Trophoblast cell (in vitro differentiated cells and primary cell): Measurements from ENCODE around the gene HNRNPL.

Experiments
- DNase-seq, 2 donors: peaks; one replicate each; pipeline ENCODE4 v3.0.0-alpha.2; 2016
- H2AFZ ChIP-seq: 2 replicates; pipeline ENCODE4 v1.6.1; 2013; ENCODE audit warnings: low read length, moderate library complexity, mild to moderate bottlenecking; ENCODE audit not compliant: insufficient read depth, poor library complexity
- H2AK5ac ChIP-seq: 2 replicates; pipeline ENCODE4 v1.6.1; 2013; ENCODE audit warnings: mild to moderate bottlenecking, low read length
- H2BK120ac ChIP-seq: 2 replicates; pipeline ENCODE4 v1.6.1; 2013; ENCODE audit warnings: low read length, mild to moderate bottlenecking, moderate library complexity; ENCODE audit not compliant: insufficient read depth, poor library complexity
- H2BK12ac ChIP-seq: 2 replicates; pipeline ENCODE4 v1.6.1; 2013; ENCODE audit warnings: mild to moderate bottlenecking, low read length, moderate library complexity
- H2BK5ac ChIP-seq: 2 replicates; pipeline ENCODE4 v1.6.1; 2013; ENCODE audit warnings: low read length, low read depth, moderate library complexity, mild to moderate bottlenecking; ENCODE audit not compliant: poor library complexity
- H3K14ac ChIP-seq: 2 replicates; pipeline ENCODE4 v1.6.1; 2013; ENCODE audit warnings: mild to moderate bottlenecking, low read length
- H3K18ac ChIP-seq: 2 replicates; pipeline ENCODE4 v1.6.1; 2013; ENCODE audit warnings: mild to moderate bottlenecking, low read length
- H3K23ac ChIP-seq: 2 replicates; pipeline ENCODE4 v1.6.1; 2013; ENCODE audit warnings: low read length
- H3K27ac ChIP-seq: 2 replicates; pipeline ENCODE4 v1.5.1; 2013; ENCODE audit warnings: low read depth, mild to moderate bottlenecking, inconsistent platforms, low read length, moderate library complexity
- H3K27me3 ChIP-seq: 2 replicates; pipeline ENCODE4 v1.6.1; 2013; ENCODE audit warnings: inconsistent platforms, mild to moderate bottlenecking, low read length, moderate library complexity; ENCODE audit not compliant: insufficient read depth
- H3K36me3 ChIP-seq, 2 experiments: 1 replicate in 1 of 2; 2 replicates in 1 of 2; pipeline ENCODE4 v1.6.1; 2013; ENCODE audit warnings: low read length in 2 of 2, mild to moderate bottlenecking in 2 of 2, moderate library complexity in 1 of 2; ENCODE audit not compliant: insufficient read depth in 2 of 2, control insufficient read depth in 1 of 2
- H3K4ac ChIP-seq: 2 replicates; pipeline ENCODE4 v1.6.1; 2013; ENCODE audit warnings: low read depth, mild to moderate bottlenecking, low read length, moderate library complexity
- H3K4me1 ChIP-seq, 2 experiments: 1 replicate in 1 of 2; 2 replicates in 1 of 2; pipeline ENCODE4 v1.6.1; 2013; ENCODE audit warnings: low read length in 2 of 2, mild to moderate bottlenecking in 2 of 2, moderate library complexity in 1 of 2; ENCODE audit not compliant: insufficient read depth in 2 of 2, control insufficient read depth in 1 of 2
- H3K4me2 ChIP-seq: 2 replicates; pipeline ENCODE4 v1.6.1; 2013; ENCODE audit warnings: inconsistent platforms, mild to moderate bottlenecking, low read length, moderate library complexity
- H3K4me3 ChIP-seq: 2 replicates; pipeline ENCODE4 v1.5.1; 2013; ENCODE audit warnings: mild to moderate bottlenecking, low read depth, low read length, inconsistent platforms
- H3K79me1 ChIP-seq: one replicate; pipeline ENCODE4 v1.6.1; 2013; ENCODE audit warnings: low read length
- H3K79me2 ChIP-seq: 2 replicates; pipeline ENCODE4 v1.6.1; 2013; ENCODE audit warnings: low read length, mild to moderate bottlenecking; ENCODE audit not compliant: control insufficient read depth, insufficient read depth, poor library complexity
- H3K9ac ChIP-seq: 2 replicates; pipeline ENCODE4 v1.6.1; 2013; ENCODE audit warnings: mild to moderate bottlenecking, low read length
- H3K9me3 ChIP-seq: 2 replicates; pipeline ENCODE4 v1.6.1; 2013; ENCODE audit warnings: low read depth, mild to moderate bottlenecking, control low read depth, inconsistent platforms, low read length; ENCODE audit not compliant: insufficient read depth
- H4K12ac ChIP-seq: 2 replicates; pipeline ENCODE4 v1.6.1; 2013; ENCODE audit warnings: low read depth, mild to moderate bottlenecking, low read length, moderate library complexity
- H4K8ac ChIP-seq: 2 replicates; pipeline ENCODE4 v1.6.1; 2013; ENCODE audit warnings: low read depth, mild to moderate bottlenecking, low read length, moderate library complexity
- H4K91ac ChIP-seq: one replicate; pipeline ENCODE4 v1.6.1; 2013; ENCODE audit warnings: low read depth, mild to moderate bottlenecking, low read length, moderate library complexity
- WGBS: extraction: QIAGEN DNeasy Blood & Tissue Kit; methylation state at CpG from one replicate; pipeline ENCODE4 v1.1.7; 2013; ENCODE audit warnings: missing lambda C conversion rate; ENCODE audit not compliant: insufficient read length, insufficient coverage; ENCODE audit errors: extremely low coverage; 5-methylcytosine and 5-hydroxymethylcytosine counted together

The HNRNPL gene

GRCh38 chr19:38850976-38851621, 1.3 kb upstream of the HNRNPL start:
- Histone ChIP-seq H4K8ac (peak overlapping the region; percentile 78), H3K4me1 (peaks cover 19 to 20% of the 10 kb centered on the region in 2 experiments), H3K23ac (no peak overlapping the region), H4K91ac (peak overlapping the region; percentile 86), H2AK5ac (peak overlapping the region; percentile 65), H3K4me2 (peak overlapping the region; percentile 73), H3K79me2 (peaks cover 28% of the 10 kb centered on the region), H3K18ac (peak overlapping the region; percentile 28), H3K9ac (peak overlapping the region; percentile 34), H2BK5ac (peak overlapping the region; percentile 79), H2BK12ac (peak overlapping the region; percentile 72), H3K4ac (peak overlapping the region; percentile 46), H3K9me3 (peaks cover under 1% of the 10 kb centered on the region), H3K36me3 (peaks cover 17 to 20% of the 10 kb centered on the region in 2 experiments), H4K12ac (peak overlapping the region; percentile 37), H3K4me3 (peak overlapping the region; percentile 75), H3K27ac (peak overlapping the region; percentile 81), H3K79me1 (peaks cover 27% of the 10 kb centered on the region), H2BK120ac (peak overlapping the region; percentile 54), H3K14ac (peak overlapping the region; percentile 67), H2AFZ (peak overlapping the region; percentile 44), H3K27me3 (no peaks in the 10 kb centered on the region)
- DNase-seq, result no peak
- WGBS, result no CpG with 5 or more reads among the region's 40 CpGs

GRCh38 chr19:38850436-38850975, 720 bp upstream of the HNRNPL start:
- Histone ChIP-seq H4K12ac (peak overlapping the region; percentile 37), H3K4me2 (peak overlapping the region; percentile 73), H3K9ac (peak overlapping the region; percentile 34), H3K9me3 (no peaks in the 10 kb centered on the region), H3K4me3 (peak overlapping the region; percentile 45), H2AK5ac (peak overlapping the region; percentile 65), H3K79me1 (peaks cover 27% of the 10 kb centered on the region), H4K8ac (peak overlapping the region; percentile 78), H3K27me3 (no peaks in the 10 kb centered on the region), H3K4me1 (peaks cover 19 to 20% of the 10 kb centered on the region in 2 experiments), H3K36me3 (peaks cover 23 to 26% of the 10 kb centered on the region in 2 experiments), H3K23ac (no peak overlapping the region), H2AFZ (peak overlapping the region; percentile 38), H3K18ac (peak overlapping the region; percentile 28), H3K79me2 (peaks cover 28% of the 10 kb centered on the region), H3K27ac (peak overlapping the region; percentile 81), H4K91ac (peak overlapping the region; percentile 86), H3K14ac (peak overlapping the region; percentile 67), H2BK12ac (peak overlapping the region; percentile 63), H2BK120ac (peak overlapping the region; percentile 54), H3K4ac (peak overlapping the region; percentile 46), H2BK5ac (peak overlapping the region; percentile 28)
- peak in 1 of 2 donors; percentile 100 for DNase-seq
- no CpG with 5 or more reads among the region's 26 CpGs for WGBS

- H3K4ac ChIP-seq, result peak overlapping the region; percentile 99
- no peak overlapping the region for H3K23ac ChIP-seq
- peaks cover 35 to 38% of the 10 kb centered on the region in 2 experiments for H3K36me3 ChIP-seq
- H3K79me2 ChIP-seq, result peaks cover 28% of the 10 kb centered on the region
- H2BK5ac ChIP-seq, result peak overlapping the region; percentile 98
- DNase-seq, result peak; percentile 93 to 98
- H2AFZ ChIP-seq, result peak overlapping the region; percentile 53
- peak overlapping the region; percentile 100 for H4K91ac ChIP-seq
- H3K27ac ChIP-seq, result peak overlapping the region; percentile 99
- H3K79me1 ChIP-seq, result peaks cover 27% of the 10 kb centered on the region
- peak overlapping the region; percentile 85 for H3K9ac ChIP-seq
- peak overlapping the region; percentile 95 for H3K4me3 ChIP-seq
- no CpG with 5 or more reads among the region's 76 CpGs for WGBS
- H4K8ac ChIP-seq, result peak overlapping the region; percentile 97
- H4K12ac ChIP-seq, result peak overlapping the region; percentile 84
- H3K18ac ChIP-seq, result peak overlapping the region; percentile 96
- H2AK5ac ChIP-seq, result peak overlapping the region; percentile 87
- H3K14ac ChIP-seq, result peak overlapping the region; percentile 98
- H3K9me3 ChIP-seq, result no peaks in the 10 kb centered on the region
- H2BK12ac ChIP-seq, result peak overlapping the region; percentile 12
- peak overlapping the region; percentile 98 for H2BK120ac ChIP-seq
- H3K4me2 ChIP-seq, result peak overlapping the region; percentile 68
- H3K4me1 ChIP-seq, result peaks cover 19 to 20% of the 10 kb centered on the region in 2 experiments
- no peaks in the 10 kb centered on the region for H3K27me3 ChIP-seq
Measured at GRCh38 chr19:38849147-38849859, 483 bp downstream of the HNRNPL start.

GRCh38 chr19:38848299-38849146, 1.3 kb downstream of the HNRNPL start:
- Histone ChIP-seq H2AK5ac (peak overlapping the region; percentile 49), H4K91ac (peak overlapping the region; percentile 8), H2BK5ac (peak overlapping the region; percentile 58), H2BK12ac (no peak overlapping the region), H3K27ac (peak overlapping the region; percentile 99), H3K79me2 (peaks cover 28% of the 10 kb centered on the region), H2AFZ (peak overlapping the region; percentile 35), H4K8ac (peak overlapping the region; percentile 51), H3K36me3 (peaks cover 43 to 45% of the 10 kb centered on the region in 2 experiments), H3K9me3 (no peaks in the 10 kb centered on the region), H3K4me1 (peaks cover 19 to 20% of the 10 kb centered on the region in 2 experiments), H3K4ac (peak overlapping the region; percentile 99), H3K27me3 (no peaks in the 10 kb centered on the region), H3K4me3 (peak overlapping the region; percentile 95), H3K4me2 (peak overlapping the region; percentile 68), H4K12ac (peak overlapping the region; percentile 32), H3K23ac (no peak overlapping the region), H3K9ac (peak overlapping the region; percentile 85), H3K18ac (no peak overlapping the region), H2BK120ac (peak overlapping the region; percentile 14), H3K79me1 (peaks cover 27% of the 10 kb centered on the region), H3K14ac (peak overlapping the region; percentile 42)
- DNase-seq, result no peak
- WGBS, result no CpG with 5 or more reads among the region's 22 CpGs
